K562 (cell line): Measurements from ENCODE around the gene ZNF407.

Source experiments
- HDGF ChIP-seq: fragments of 450-650 bp; IDR thresholded peaks from 2 replicates; pipeline ENCODE4 v1.6.1; 2016
- MYC ChIP-seq, 2 experiments: fragments of 250-450 bp in 1 of 2; sonication (Bioruptor Pico) in 1 of 2; IDR thresholded peaks; 2 replicates each; pipeline versions ENCODE4 v1.5.1 to v1.6.1; 2012 to 2021; ENCODE audit warnings: low read depth in 2 of 2, borderline replicate concordance in 1 of 2, improper control_type of control experiment in 1 of 2, low read length in 1 of 2, mild to moderate bottlenecking in 1 of 2, moderate library complexity in 1 of 2
- NFATC3 ChIP-seq: fragments of 450-650 bp; IDR thresholded peaks from 2 replicates; pipeline ENCODE4 v1.6.1; 2017; ENCODE audit warnings: mild to moderate bottlenecking
- POLR2A ChIP-seq: fragments of 450-650 bp; conservative IDR thresholded peaks from 2 replicates; pipeline ENCODE4 v1.6.1; 2016
- POLR2AphosphoS5 ChIP-seq: IDR thresholded peaks from 2 replicates; pipeline ENCODE4 v1.6.1; 2011; ENCODE audit warnings: mild to moderate bottlenecking, low read depth, low read length, moderate library complexity; ENCODE audit not compliant: control insufficient read depth, insufficient read depth
- POLR3A ChIP-seq: IDR thresholded peaks from 2 replicates; pipeline ENCODE4 v1.6.1; 2011; ENCODE audit warnings: borderline replicate concordance, mild to moderate bottlenecking, moderate library complexity; ENCODE audit not compliant: insufficient read length, insufficient read depth; ENCODE audit errors: extremely low read depth
- RAD21 ChIP-seq, 2 experiments: fragments of 250-450 bp in 1 of 2; fragments of 450-650 bp in 1 of 2; sonication (Bioruptor Pico) in 1 of 2; formaldehyde crosslinking in 1 of 2; IDR thresholded peaks in 1 of 2; conservative IDR thresholded peaks in 1 of 2; 2 replicates each; pipeline versions ENCODE4 v1.4.0 to v1.8.0; 2020 to 2022; ENCODE audit warnings: mild to moderate bottlenecking in 2 of 2, moderate library complexity in 1 of 2
- SIN3A ChIP-seq, 2 experiments: fragments of 150-350 bp in 1 of 2; IDR thresholded peaks; 2 replicates each; pipeline ENCODE4 v1.6.1; 2011 to 2016; ENCODE audit warnings: borderline replicate concordance in 2 of 2, low read depth in 2 of 2, low read length in 2 of 2, mild to moderate bottlenecking in 2 of 2, moderate library complexity in 2 of 2; ENCODE audit not compliant: control insufficient read depth in 1 of 2
- SMARCB1 ChIP-seq: IDR thresholded peaks from 2 replicates; pipeline ENCODE4 v1.6.1; 2011; ENCODE audit warnings: improper control_type of control experiment, low read depth; ENCODE audit not compliant: insufficient read length
- ZBTB1 ChIP-seq: sonication (generic); formaldehyde crosslinking; IDR thresholded peaks from 2 replicates; pipeline ENCODE4 v1.8.1; 2023; ENCODE audit warnings: missing genetic modification reagents, low read depth, mild to moderate bottlenecking, borderline replicate concordance
- ZNF707 ChIP-seq: fragments of 250-450 bp; sonication (Bioruptor Pico); conservative IDR thresholded peaks from 2 replicates; pipeline ENCODE4 v1.8.0; 2022; ENCODE audit warnings: inconsistent platforms, mild to moderate bottlenecking, moderate library complexity
- TF ChIP-seq, protein P1 (sequence below), 2 experiments: fragments of 450-650 bp; formaldehyde crosslinking in 1 of 2; IDR thresholded peaks; 2 replicates each; pipeline versions ENCODE4 v1.4.0 to v1.6.1; 2014 to 2020; ENCODE audit warnings: mild to moderate bottlenecking in 2 of 2, borderline replicate concordance in 1 of 2, low read depth in 1 of 2
- TF ChIP-seq, protein P2 (sequence below), 3 experiments: IDR thresholded peaks in 2 of 3; conservative IDR thresholded peaks in 1 of 3; 2 replicates each; pipeline ENCODE4 v1.5.1; 2011 to 2012; ENCODE audit warnings: low read length in 3 of 3, mild to moderate bottlenecking in 3 of 3, control low read depth in 2 of 3, improper control_type of control experiment in 1 of 3, inconsistent platforms in 1 of 3, low read depth in 1 of 3, mixed read lengths in 1 of 3, moderate library complexity in 1 of 3; ENCODE audit not compliant: insufficient read depth in 2 of 3

DNA sequence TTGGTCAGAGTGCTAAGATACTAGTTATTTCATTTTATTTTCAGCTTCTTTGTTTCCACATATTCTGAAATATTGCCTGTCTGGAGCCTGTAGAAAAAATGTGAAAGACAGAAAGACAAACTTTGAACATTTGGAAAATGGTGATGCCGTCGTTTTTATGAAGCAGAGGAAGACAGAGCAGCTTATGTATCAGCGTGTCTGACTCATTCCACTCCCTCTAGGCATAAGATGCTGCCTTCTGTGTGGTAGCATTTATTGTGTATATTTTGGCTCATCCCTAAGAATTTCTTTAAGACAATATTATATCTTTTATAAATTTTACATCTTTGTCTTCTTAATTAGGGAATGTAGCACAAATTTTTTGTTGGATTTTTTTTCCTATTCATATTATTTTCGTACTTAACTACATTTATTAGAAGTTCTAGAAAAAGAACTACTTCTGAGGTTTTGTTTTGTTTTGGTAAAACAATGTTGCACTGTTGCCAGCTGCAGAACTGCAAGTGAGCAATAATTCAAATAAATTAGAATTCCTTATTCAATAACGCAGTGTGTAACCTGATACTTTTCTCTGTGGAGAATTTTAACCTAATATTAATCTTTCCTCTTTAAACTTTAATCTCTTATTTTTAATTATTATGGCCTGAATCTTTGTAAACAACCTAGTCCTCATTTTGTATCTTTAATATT, 300.4 kb downstream of the ZNF407 start:
- TF ChIP-seq, protein P1, sequence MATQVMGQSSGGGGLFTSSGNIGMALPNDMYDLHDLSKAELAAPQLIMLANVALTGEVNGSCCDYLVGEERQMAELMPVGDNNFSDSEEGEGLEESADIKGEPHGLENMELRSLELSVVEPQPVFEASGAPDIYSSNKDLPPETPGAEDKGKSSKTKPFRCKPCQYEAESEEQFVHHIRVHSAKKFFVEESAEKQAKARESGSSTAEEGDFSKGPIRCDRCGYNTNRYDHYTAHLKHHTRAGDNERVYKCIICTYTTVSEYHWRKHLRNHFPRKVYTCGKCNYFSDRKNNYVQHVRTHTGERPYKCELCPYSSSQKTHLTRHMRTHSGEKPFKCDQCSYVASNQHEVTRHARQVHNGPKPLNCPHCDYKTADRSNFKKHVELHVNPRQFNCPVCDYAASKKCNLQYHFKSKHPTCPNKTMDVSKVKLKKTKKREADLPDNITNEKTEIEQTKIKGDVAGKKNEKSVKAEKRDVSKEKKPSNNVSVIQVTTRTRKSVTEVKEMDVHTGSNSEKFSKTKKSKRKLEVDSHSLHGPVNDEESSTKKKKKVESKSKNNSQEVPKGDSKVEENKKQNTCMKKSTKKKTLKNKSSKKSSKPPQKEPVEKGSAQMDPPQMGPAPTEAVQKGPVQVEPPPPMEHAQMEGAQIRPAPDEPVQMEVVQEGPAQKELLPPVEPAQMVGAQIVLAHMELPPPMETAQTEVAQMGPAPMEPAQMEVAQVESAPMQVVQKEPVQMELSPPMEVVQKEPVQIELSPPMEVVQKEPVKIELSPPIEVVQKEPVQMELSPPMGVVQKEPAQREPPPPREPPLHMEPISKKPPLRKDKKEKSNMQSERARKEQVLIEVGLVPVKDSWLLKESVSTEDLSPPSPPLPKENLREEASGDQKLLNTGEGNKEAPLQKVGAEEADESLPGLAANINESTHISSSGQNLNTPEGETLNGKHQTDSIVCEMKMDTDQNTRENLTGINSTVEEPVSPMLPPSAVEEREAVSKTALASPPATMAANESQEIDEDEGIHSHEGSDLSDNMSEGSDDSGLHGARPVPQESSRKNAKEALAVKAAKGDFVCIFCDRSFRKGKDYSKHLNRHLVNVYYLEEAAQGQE (IDR thresholded peaks at IDR 0.05; ENCODE audit: borderline replicate concordance) = no peak
- TF ChIP-seq, protein P1 (CRISPR knock-in tag; IDR thresholded peaks at IDR 0.05; ENCODE audit: low read depth) = no peak
- TF ChIP-seq SIN3A (IDR thresholded peaks at IDR 0.05; ENCODE audit: borderline replicate concordance in 2 of 2, control insufficient read depth in 1 of 2, low read depth in 2 of 2, low read length in 2 of 2) (no peak), HDGF (no peak), POLR3A (no peak), RAD21 (CRISPR knock-in tag; conservative IDR thresholded peaks at IDR 0.05 in 1 of 2, IDR thresholded peaks at IDR 0.05 in 1 of 2) (no peak), POLR2AphosphoS5 (no peak), POLR2A (no peak), ZBTB1 (CRISPR knock-in tag) (no peak), SMARCB1 (no peak), NFATC3 (no peak), ZNF707 (CRISPR knock-in tag) (no peak), MYC (IDR thresholded peaks at IDR 0.05; ENCODE audit: low read depth, low read length) (no peak), MYC (CRISPR knock-in tag; IDR thresholded peaks at IDR 0.05; ENCODE audit: borderline replicate concordance, low read depth) (no peak)
- TF ChIP-seq, protein P2, sequence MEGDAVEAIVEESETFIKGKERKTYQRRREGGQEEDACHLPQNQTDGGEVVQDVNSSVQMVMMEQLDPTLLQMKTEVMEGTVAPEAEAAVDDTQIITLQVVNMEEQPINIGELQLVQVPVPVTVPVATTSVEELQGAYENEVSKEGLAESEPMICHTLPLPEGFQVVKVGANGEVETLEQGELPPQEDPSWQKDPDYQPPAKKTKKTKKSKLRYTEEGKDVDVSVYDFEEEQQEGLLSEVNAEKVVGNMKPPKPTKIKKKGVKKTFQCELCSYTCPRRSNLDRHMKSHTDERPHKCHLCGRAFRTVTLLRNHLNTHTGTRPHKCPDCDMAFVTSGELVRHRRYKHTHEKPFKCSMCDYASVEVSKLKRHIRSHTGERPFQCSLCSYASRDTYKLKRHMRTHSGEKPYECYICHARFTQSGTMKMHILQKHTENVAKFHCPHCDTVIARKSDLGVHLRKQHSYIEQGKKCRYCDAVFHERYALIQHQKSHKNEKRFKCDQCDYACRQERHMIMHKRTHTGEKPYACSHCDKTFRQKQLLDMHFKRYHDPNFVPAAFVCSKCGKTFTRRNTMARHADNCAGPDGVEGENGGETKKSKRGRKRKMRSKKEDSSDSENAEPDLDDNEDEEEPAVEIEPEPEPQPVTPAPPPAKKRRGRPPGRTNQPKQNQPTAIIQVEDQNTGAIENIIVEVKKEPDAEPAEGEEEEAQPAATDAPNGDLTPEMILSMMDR (IDR thresholded peaks at IDR 0.05 in 2 of 3, conservative IDR thresholded peaks at IDR 0.05 in 1 of 3; ENCODE audit: insufficient read depth in 2 of 3, low read depth in 1 of 3, low read length in 3 of 3) = no peak
